ENCODE data around the gene OTX1.
"Not testable (repeated sequence)": the region's sequence is repeated elsewhere in the genome, so short reads cannot be mapped to it uniquely, and the experiment has no call there.

The OTX1 gene

DNA sequence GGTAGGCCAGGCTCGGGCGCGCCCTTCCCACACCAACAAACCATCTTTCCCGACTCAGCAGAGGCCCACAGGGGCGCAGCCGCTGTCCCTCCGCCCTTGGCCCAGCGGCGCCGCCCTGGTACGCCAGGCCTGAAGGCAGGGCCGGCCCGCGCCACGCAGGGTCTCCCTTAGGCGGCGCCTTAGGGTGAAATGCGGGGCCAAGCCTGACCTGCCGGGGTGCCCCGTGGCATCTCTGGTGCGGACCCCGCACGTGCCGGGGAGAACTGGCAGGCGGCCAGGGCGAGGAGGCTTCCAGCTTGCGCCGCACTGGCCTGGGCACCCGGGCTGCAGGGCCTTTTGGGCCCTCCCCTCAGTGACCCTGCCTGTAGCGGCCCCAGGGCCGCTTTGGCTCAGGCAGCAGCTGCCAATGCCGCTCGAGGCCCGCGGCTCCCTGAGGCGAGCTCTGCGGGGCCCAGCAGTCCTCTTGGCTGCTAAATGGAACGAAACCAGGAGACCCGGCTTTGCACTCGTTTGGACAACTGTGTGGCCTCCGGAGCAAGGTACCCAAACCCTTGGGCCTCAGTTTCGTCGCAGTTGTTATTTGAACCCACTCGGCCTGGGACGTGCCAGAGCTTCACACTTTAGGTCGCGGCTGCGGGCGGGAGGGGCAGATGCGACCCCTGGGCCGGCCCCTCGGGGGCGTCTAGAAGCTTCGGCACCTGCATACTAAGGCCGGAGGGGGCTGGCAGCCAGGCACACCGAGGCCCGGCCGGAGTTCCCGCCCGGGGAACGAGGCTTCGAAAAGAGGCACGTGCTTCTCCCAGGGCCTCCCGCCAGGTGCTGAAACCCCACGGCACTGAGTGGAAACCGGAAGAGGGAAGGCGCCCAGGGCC is 8.5 kb downstream of the OTX1 start:
- no peak for DNase-seq (ENCODE audit: low read depth)

DNA sequence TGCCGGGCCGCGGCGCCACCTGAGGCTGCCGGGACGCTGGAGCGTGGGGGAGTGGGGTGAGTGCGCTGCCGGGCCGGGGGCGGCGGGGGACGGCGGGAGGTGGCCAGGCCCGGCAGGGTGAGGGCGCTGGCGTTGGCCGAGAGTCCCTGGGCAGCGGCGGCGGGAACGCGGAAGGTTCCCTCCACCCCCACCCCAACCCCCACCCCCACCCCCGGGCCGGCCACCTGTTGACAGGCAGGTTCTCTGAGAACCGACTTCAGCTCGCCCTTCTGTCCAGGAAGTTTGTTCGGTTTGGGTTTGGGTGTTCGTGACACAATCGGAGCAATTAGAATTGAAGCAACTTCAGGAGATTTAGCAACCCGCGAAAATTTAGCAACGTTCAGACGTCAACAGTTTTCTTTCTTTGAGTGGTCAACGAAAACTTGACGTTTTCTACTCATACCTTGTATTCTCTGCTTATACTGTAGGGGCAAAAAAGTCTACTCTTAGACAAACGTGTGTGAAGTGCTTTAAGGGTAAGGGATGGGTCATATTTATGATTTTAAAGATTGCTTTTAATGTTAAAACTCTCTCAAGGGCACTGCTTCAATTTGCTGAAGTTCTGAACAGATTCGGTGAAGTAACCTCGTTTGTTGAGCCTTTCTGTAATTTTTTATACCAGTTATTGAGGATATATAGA is 9.3 kb downstream of the OTX1 start:
- DNase-seq (ENCODE audit: low read depth), result no peak

DNA sequence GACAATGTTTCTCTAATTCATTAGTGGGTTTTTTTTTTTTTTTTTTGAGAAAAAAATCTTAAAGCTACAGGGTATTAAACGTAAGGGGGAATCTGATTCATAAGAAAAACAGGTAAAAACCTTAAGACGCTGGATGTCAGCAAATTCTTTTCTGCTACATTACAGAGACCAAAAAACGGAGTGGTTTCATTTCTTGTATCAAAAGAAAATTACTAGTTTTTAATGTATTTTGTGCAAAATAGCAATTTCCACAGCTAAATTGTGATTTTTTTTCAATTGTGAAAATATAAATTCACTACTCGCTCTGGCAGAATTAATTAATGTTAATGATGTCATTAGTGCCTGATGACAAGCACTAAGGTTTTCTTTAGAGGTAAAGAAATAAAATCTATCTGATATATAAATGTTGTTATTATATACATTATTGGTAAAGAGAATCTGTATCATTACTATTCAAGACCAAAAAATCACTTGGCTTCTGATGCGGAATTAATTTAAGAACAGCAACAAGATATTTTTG is 9.9 kb downstream of the OTX1 start:
- DNase-seq (ENCODE audit: low read depth), result no peak

DNA sequence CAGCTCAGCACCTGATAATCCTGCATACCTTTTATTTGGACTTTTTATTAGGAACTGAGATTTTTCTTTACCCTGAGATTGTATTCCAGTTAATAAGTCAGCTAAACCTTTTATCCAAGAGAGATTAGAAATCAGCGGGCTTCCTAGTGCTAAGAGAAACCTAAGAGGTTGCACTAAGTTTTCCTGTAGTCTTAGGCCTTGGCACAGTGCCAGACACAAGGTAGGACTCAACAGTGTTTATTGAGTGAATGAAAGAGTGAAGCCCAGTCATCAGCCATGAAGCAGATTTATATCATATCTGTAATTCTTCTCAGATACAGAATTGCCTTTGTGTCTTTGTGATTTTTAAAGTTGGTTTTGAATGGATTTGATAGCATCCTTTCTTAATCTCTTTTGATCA is 13.6 kb downstream of the OTX1 start:
- DNase-seq (ENCODE audit: low read depth), result no peak

DNA sequence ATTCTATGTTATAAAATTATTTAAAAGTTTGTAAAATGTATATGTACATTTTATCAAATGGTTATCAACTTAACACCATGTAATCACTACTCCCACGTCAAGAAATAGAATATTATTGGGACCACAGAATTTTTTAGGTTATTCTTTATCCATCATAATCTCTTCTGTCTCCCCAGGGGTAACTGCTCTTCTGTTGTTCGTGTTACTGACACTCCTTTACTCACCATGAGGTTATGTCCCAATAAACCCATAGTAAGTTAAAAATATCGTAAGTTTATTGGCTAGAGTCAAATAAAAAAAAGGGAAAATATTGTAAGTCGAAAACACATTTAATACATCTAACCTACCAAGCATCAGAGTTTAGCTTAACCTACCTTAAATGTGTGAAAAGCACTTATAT is 14.0 kb downstream of the OTX1 start:
- no peak for DNase-seq (ENCODE audit: low read depth)

DNA sequence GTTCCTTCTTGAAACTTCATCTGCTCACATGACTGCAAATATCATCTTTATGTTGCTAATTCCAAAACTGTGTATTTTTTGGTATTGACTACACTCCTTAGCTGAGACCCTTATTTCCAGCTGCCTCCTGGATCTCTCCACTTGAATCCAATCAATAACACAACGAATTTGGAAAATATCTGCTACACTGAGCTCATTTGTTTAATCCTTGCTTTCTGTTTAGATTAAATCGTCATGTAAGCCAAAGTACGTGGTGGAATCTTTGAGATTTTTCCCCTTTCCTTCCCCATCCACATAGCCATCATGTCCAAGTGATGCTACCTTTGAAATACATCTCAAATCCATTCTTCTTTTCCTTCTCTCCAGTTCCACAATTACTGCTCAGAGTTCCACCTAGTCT is 15.6 kb downstream of the OTX1 start:
- no peak for DNase-seq (ENCODE audit: low read depth)

DNA sequence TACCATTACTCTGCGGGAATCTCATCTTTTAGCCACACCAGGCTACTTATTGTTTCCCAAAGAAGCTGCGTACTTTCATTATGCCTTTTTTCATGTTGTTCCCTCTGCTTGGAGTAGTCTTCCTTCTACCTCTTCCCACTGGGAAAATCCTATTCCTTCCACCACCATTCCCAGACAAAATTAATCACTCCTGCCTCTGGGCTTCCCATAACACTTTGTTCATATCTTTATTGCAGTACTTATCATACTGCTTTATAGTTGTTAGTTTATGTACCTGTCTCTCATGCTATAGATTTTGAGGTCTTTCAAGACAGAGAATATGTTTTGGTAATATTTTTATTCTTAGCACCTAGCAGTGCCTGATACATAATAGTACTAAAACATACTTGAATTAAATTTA is 16.2 kb downstream of the OTX1 start:
- DNase-seq (ENCODE audit: low read depth), result no peak

DNA sequence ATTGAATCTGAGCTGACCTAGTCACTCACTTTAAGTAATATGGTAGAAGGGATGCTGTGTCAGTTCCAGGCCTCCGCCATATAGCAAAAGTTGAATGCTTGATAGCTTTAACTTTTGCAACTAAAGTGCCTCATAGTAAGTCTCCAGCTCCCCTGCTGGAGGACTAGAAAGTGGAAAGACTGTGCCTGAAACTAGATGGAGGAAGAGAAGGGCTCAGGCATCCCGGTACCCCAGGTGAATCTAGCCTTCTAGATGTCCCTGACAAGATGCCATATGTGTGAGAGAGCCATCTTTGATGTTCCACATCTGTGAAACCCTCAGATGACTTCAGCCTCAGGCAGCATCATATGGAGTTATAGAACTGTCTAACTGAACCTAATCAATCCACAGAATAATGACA is 21.0 kb downstream of the OTX1 start:
- DNase-seq (ENCODE audit: low read depth), result no peak

DNA sequence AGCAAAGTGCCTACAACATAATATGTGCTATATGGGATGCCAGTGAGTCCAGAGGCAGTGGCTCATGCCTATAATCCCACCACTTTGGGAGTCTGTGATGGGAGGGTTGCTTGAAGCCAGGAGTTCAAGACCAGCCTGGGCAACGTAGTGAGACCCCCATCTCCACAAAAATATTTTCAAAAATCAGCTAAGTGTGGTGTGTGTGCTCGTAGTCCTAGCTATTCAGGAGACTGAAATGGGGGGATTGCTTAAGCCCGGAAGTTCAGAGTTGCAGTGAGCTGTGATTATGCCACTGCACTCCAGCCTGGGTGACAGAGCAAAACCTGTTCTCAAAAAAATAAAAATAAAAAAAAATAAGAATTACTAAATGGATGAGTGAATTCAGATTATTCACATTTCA is 23.4 kb downstream of the OTX1 start:
- no peak for DNase-seq (ENCODE audit: low read depth)

DNA sequence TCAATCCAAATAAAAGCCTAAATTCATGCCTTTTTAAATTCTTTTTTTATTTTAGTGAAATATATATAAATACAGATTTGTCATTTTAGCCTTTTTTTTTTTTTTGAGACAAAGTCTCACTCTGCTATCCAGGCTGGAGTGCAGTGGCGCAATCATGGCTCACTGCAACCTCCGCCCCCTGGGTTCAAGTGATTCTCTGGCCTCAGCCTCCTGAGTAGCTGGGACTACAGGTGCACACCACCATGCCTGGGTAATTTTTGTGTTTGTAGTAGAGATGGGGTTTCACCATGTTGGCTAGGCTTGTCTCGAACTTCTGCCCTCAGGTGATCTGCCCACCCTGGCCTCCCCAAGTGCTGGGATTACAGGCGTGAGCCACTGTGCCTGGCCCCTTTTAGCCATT is 23.8 kb downstream of the OTX1 start:
- not testable (repeated sequence) for DNase-seq (ENCODE audit: low read depth)

DNA sequence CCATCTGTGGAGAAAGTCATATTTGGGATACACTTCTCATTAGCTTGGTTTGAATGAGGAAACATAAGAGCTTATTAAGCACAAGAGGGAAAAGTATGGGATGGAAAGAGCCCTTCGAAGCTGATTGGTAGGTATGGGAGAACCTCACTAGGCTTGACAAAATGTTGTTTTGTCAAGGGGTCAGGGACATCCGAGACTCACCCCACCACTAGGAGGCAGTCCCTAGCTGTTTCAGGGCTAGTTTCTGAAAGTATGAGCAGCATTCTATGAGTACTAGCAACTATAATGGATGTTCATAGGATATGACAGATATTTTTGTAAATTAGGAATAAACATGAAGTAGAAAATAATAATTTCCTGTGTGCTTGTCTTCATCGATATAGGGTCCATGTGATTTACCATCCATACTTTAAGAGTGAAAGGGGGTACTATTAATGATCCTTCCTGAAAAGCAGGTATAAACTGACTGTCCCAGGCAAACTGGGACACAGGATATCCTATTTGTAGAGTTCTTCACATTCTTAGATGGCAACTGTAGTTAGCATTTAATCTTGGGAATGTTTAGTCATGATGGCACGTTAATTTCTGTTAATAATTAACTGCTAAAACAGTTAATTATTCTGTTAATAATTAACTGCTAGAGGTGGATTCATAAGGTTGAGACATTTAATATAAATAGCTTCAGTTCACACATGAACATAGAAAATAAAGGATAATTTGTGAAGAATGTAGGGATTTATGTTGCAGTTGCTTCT is 28.4 kb downstream of the OTX1 start:
- DNase-seq (ENCODE audit: low read depth), result no peak

DNA sequence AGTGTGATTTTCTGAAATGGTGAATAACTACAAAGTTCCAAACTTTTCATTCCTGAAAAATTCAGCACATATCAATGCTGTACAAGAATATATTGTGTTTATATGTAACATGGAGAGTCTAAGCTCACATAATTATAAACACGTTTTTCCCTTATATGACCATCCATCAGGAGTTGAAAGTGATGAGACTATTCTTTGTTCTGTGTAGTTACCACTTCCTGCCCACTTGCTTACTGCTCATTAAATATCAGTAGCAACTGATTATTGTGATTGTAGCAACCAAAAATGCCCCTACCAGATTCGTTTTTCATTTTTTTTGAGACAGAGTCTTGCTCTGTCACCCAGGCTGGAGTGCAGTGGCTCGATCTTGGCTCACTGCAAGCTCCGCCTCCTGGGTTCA is 30.8 kb downstream of the OTX1 start:
- no peak for DNase-seq (ENCODE audit: low read depth)

DNA sequence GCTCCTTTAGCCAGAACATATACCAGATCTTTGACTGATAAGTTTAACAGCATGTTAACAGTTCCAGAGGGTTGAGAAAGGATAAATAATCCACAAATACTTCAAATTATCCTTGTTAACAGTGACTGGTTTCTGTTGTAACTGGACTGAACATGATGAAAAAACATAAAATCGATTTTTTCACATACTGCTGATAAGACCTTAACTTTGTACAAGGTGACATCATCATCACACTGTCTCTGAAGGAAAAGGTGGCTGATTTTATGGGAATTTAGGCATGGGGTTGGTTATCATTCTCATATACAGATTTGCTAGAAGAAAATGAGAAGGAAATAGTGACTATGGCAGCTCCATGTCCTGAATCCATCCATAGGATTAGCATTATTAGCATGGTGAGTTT is 36.1 kb downstream of the OTX1 start:
- DNase-seq (ENCODE audit: low read depth), result no peak

DNA sequence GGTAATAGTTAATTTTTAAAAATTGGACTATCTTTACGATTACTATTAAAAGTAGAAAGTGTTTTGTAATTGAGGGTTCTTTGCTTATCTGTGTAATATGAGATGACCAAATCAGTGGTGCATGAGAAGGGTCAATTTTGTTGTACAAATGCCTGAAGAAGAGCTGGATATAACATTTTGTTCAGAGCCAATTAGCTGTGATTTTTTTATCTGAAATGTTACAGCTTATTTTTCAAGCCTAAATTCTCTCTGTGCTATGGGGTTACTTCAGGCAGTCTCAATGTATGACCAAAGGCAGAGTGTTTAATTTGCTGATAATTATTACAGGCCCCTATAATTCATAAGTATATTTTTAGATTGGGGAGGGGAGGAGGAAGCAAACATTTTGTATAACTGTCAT is 41.8 kb downstream of the OTX1 start:
- DNase-seq (ENCODE audit: low read depth), result no peak

DNA sequence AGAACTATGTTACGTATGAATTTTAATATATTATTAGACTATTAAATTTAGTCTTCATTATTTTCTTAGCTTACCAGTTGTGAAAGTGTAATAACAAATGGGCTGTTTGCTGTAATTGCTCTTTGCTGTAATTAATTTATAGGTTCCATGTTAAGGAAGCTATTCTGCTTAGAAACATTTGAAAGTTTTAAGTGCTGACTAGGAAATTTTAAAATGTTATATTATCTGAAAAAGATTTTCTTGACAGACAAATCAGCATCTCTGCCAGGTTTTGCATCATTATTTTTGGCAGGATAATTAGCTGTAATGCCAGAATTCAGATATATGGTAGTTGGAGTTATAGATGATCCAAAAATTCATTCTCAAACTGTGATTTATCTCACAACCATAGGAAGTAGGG is 42.2 kb downstream of the OTX1 start:
- no peak for DNase-seq (ENCODE audit: low read depth)

DNA sequence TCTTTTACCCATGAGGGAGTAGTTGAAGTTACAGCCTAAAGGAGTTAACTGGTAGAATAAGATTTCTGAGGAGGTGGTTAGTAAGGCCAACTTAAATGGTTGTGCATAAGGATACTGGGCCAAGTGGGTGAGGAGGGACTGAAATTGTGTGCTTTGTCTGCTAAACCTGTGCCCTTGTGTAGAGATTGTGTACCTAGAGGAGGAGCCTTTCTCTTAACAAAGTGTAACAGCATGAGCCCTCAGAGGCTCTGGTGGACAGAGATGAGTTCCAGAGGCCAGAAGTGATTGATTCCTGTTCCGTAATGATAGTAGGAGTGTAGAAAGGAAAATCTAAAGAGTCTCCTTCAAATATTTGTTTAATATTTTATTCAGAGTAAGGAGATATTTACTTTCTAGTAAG is 42.9 kb downstream of the OTX1 start:
- DNase-seq (ENCODE audit: low read depth), result no peak

DNA sequence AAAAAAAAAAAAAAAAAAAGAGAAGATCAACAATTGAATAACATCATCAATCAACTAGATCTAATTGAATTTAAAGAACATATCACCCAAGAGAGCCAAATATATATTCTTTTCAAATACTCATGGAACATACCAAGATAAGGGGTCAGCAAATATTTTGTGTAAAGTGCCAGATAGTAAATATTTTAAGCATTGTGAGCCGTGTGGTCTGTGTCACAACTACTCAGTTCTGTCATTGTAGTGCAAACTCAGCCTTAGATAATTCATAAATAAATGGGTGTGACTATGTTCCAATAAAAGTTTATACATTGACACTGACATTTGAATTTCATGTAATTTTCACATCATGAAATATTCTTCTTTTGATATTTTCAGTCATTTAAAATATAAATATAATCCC is 45.9 kb downstream of the OTX1 start:
- no peak for DNase-seq (ENCODE audit: low read depth)

DNA sequence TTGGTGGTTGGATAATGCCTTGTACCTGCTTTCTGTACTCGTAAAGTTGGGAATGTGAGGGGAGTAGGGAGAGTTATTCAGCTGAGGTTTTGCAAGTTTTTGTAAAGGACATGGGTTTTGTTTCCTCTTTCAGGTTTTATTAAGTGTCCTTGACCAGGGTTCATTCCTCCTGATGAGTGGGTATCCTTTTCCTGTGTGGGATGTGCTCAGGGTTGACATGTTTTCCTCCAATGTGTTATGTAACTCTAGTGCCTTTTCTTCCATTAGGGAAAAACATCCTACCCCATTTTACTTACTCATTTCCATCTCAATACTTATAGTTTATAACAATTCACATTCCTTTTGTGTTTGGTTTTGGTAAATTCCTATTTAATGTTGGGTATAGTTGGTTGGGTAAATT is 48.4 kb downstream of the OTX1 start:
- no peak for DNase-seq (ENCODE audit: low read depth)

DNA sequence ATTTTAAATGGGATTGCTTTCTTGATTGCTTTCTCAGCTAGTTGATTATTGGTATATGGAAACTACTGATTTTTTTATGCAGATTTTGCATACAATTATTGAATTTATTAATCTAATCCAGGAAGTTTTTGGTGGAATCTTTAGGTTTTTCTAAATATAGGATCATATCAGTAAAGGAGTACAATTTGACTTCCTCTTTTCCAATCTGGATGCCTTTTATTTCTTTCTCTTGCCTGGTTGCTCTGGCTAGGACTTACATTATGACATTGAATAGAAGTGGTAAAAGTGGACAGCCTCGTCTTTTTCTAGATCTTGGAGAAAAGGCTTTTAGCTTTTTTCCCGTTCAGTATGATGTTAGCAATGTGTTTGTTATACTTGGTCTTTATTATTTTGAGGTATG is 51.3 kb downstream of the OTX1 start:
- no peak for DNase-seq (ENCODE audit: low read depth)

DNA sequence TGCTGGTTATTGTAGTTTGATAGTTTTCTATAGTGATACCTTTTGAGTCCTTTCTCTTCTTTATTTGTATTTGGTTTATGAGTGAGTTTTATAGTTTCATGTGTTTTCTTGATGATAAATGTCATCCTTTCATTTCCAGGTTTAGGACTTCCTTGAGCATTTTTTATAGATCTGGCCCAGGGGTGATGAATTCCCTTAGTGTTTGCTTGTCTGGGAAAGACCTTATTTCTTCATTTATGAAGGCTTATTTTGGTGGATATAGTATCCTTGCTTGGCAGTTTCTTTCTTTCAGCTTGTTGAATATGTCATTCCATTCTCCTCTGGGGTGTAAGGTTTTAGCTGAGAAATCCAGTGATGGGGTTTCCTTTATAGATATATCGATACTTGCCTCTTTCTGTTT is 53.9 kb downstream of the OTX1 start:
- DNase-seq (ENCODE audit: low read depth), result no peak

Measured in GM04504 (cell line).